ENCODE measurements around the gene RPS6KA2. TPM values are rescaled to one million over a fixed set of nuclear protein-coding genes. Genes with fewer than 3 reads are reported as not detected.

RPS6KA2 gene
- total and polyA plus RNA-seq, 2 donors (not counting 3 experiments of a cell fraction or from before 2014, with no cell fraction given), result 54.5 to 75.8 TPM

GRCh38 chr6:166406197-166406596 is 220.9 kb downstream of the RPS6KA2 start:
- DNase-seq (ENCODE audit: low read depth, low spot score), result no peak
- H3K4me3 ChIP-seq (replicated peaks in 1 of 3; ENCODE audit: insufficient read depth in 1 of 3, low read depth in 1 of 3, low read length in 3 of 3), result no peak overlapping the region
- peaks cover 0 to 7% of the 10 kb centered on the region in 2 experiments for H3K36me3 ChIP-seq (ENCODE audit: control insufficient read depth in 2 of 2, extremely low read depth in 1 of 2, insufficient read depth in 2 of 2, low read length in 2 of 2)
- POLR2A ChIA-PET, result no interaction called here
- H3K27ac ChIP-seq (ENCODE audit: insufficient read depth, low read depth, low read length), result no peak overlapping the region
- no peaks in the 10 kb centered on the region for H3K79me2 ChIP-seq (ENCODE audit: control insufficient read depth, insufficient read depth, low read length)
- no TSS peak for BruUV-seq (replicated peaks)
- no peak for FAIRE-seq
- H2AFZ ChIP-seq (ENCODE audit: low read depth, low read length), result no peak overlapping the region
- no peaks in the 10 kb centered on the region for H3K4me1 ChIP-seq (ENCODE audit: control insufficient read depth, extremely low read depth, insufficient read depth, low read length)
- H3K9ac ChIP-seq (replicated peaks; ENCODE audit: extremely low read depth, insufficient read depth, low read length), result no peak overlapping the region
- H4K20me1 ChIP-seq (replicated peaks; ENCODE audit: control insufficient read depth, extremely low read depth, insufficient read depth, low read length), result no peaks in the 10 kb centered on the region
- no peak overlapping the region for H3K4me2 ChIP-seq (ENCODE audit: insufficient read depth, low read length)
- no peak for TF ChIP-seq CTCF (IDR thresholded peaks at IDR 0.05; ENCODE audit: extremely low read depth in 1 of 2, insufficient read depth in 1 of 2, low read depth in 1 of 2, low read length in 2 of 2)
- no peak for TF ChIP-seq GATA2 (IDR thresholded peaks at IDR 0.05; ENCODE audit: insufficient read depth, insufficient read length, low read depth, low read length)
- no peak for TF ChIP-seq EZH2 (IDR thresholded peaks at IDR 0.05; ENCODE audit: borderline replicate concordance, low read depth, low read length, severe bottlenecking)
- TF ChIP-seq MAX (IDR thresholded peaks at IDR 0.05; ENCODE audit: insufficient read depth, insufficient read length), result no peak
- no peak for TF ChIP-seq FOS (IDR thresholded peaks at IDR 0.05; ENCODE audit: borderline replicate concordance, insufficient read depth, low read length)
- no peak for TF ChIP-seq JUN (IDR thresholded peaks at IDR 0.05; ENCODE audit: borderline replicate concordance, insufficient read depth, insufficient read length, low read depth)
- no peak for TF ChIP-seq POLR2A (IDR thresholded peaks at IDR 0.05; ENCODE audit: low read depth, low read length)
- TF ChIP-seq POLR2AphosphoS5 (IDR thresholded peaks at IDR 0.05; ENCODE audit: insufficient read depth, low read depth, low read length), result no peak
- TF ChIP-seq MYC (IDR thresholded peaks at IDR 0.05; ENCODE audit: low read depth, low read length), result no peak
- H3K9me3 ChIP-seq (replicated peaks; ENCODE audit: control insufficient read depth, insufficient read depth, low read length), result no peaks in the 10 kb centered on the region
- CTCF ChIA-PET, result no interaction called here
- intact Hi-C loops (cut with micrococcal nuclease), result loop anchor here (10.0 kb wide), 1 partner anchor 549 kb away; the partner anchor contains the start of gene RNASET2
- no peaks in the 10 kb centered on the region for H3K9me1 ChIP-seq (replicated peaks; ENCODE audit: control insufficient read depth, extremely low read depth, insufficient read depth, low read length)
- H3K27me3 ChIP-seq (ENCODE audit: control insufficient read depth in 2 of 2, insufficient read depth in 2 of 2, low read length in 2 of 2), result no peaks in the 10 kb centered on the region
- dilution Hi-C loops (cut with MboI; ENCODE audit: extremely low pct_ligation_motif_present, low sequenced_read_pairs), result no loop called here

Measured in endothelial cell of umbilical vein (primary cell).